ENCODE data around the gene MARCHF3.

MARCHF3 gene

GRCh38 chr5:127046343-127047072, 16.1 kb upstream of the MARCHF3 start:
- no peak overlapping the region for H2AFZ ChIP-seq (ENCODE audit: low read length)

GRCh38 chr5:127042593-127042992, 12.2 kb upstream of the MARCHF3 start:
- Histone ChIP-seq H3F3A (ENCODE audit: insufficient read depth, low read length) (no peaks in the 10 kb centered on the region), H3K9me2 (ENCODE audit: low read depth, low read length) (no peaks in the 10 kb centered on the region), H4K20me1 (ENCODE audit: insufficient read depth, low read length) (no peaks in the 10 kb centered on the region), H3K9me3 (ENCODE audit: low read length) (no peaks in the 10 kb centered on the region), H3K4me1 (ENCODE audit: insufficient read depth, low read length, severe bottlenecking) (no peaks in the 10 kb centered on the region), H3K27me3 (ENCODE audit: insufficient read depth, low read length) (no peaks in the 10 kb centered on the region), H3K36me3 (ENCODE audit: insufficient read depth, low read length) (no peaks in the 10 kb centered on the region), H2AFZ (ENCODE audit: low read length) (no peak overlapping the region), H3K27ac (ENCODE audit: low read depth, low read length, poor library complexity, severe bottlenecking) (no peak overlapping the region), H3K79me2 (ENCODE audit: insufficient read depth, low read length) (no peaks in the 10 kb centered on the region), H3K4me3 (ENCODE audit: low read depth, low read length, poor library complexity, severe bottlenecking) (no peak overlapping the region), H3K4me2 (ENCODE audit: low read length) (no peak overlapping the region), H3K9ac (ENCODE audit: low read length) (no peak overlapping the region)
- TF ChIP-seq CTCF (IDR thresholded peaks at IDR 0.05; ENCODE audit: low read length) (peak; percentile 31; the same call in 1 of the 2 replicates), EZH2 (IDR thresholded peaks at IDR 0.05; ENCODE audit: borderline replicate concordance, low read length) (no peak)

More at GRCh38 chr5:127046343-127047072, 16.1 kb upstream of the MARCHF3 start:
- no peaks in the 10 kb centered on the region for H3K4me1 ChIP-seq (ENCODE audit: insufficient read depth, low read length, severe bottlenecking)
- H3K79me2 ChIP-seq (ENCODE audit: insufficient read depth, low read length) = no peaks in the 10 kb centered on the region
- H3K9me2 ChIP-seq (ENCODE audit: low read depth, low read length) = no peaks in the 10 kb centered on the region
- H3K27me3 ChIP-seq (ENCODE audit: insufficient read depth, low read length) = no peaks in the 10 kb centered on the region
- TF ChIP-seq EZH2 (IDR thresholded peaks at IDR 0.05; ENCODE audit: borderline replicate concordance, low read length) (no peak), CTCF (IDR thresholded peaks at IDR 0.05; ENCODE audit: low read length) (no peak)
- H3F3A ChIP-seq (ENCODE audit: insufficient read depth, low read length) = no peaks in the 10 kb centered on the region
- H3K4me2 ChIP-seq (ENCODE audit: low read length) = no peak overlapping the region
- H3K36me3 ChIP-seq (ENCODE audit: insufficient read depth, low read length) = no peaks in the 10 kb centered on the region
- H3K27ac ChIP-seq (ENCODE audit: low read depth, low read length, poor library complexity, severe bottlenecking) = no peak overlapping the region
- H3K9me3 ChIP-seq (ENCODE audit: low read length) = no peaks in the 10 kb centered on the region
- H3K4me3 ChIP-seq (ENCODE audit: low read depth, low read length, poor library complexity, severe bottlenecking) = no peak overlapping the region
- H3K9ac ChIP-seq (ENCODE audit: low read length) = no peak overlapping the region
- H4K20me1 ChIP-seq (ENCODE audit: insufficient read depth, low read length) = no peaks in the 10 kb centered on the region

GRCh38 chr5:127041571-127041970, 11.2 kb upstream of the MARCHF3 start:
- no peaks in the 10 kb centered on the region for H3K4me1 ChIP-seq (ENCODE audit: insufficient read depth, low read length, severe bottlenecking)
- no peaks in the 10 kb centered on the region for H3K36me3 ChIP-seq (ENCODE audit: insufficient read depth, low read length)
- no peaks in the 10 kb centered on the region for H3F3A ChIP-seq (ENCODE audit: insufficient read depth, low read length)
- H3K4me3 ChIP-seq (ENCODE audit: low read depth, low read length, poor library complexity, severe bottlenecking) = no peak overlapping the region
- H3K9me2 ChIP-seq (ENCODE audit: low read depth, low read length) = no peaks in the 10 kb centered on the region
- TF ChIP-seq CTCF (IDR thresholded peaks at IDR 0.05; ENCODE audit: low read length) (no peak), EZH2 (IDR thresholded peaks at IDR 0.05; ENCODE audit: borderline replicate concordance, low read length) (no peak)
- no peaks in the 10 kb centered on the region for H4K20me1 ChIP-seq (ENCODE audit: insufficient read depth, low read length)
- no peak overlapping the region for H3K4me2 ChIP-seq (ENCODE audit: low read length)
- H3K9me3 ChIP-seq (ENCODE audit: low read length) = no peaks in the 10 kb centered on the region
- no peaks in the 10 kb centered on the region for H3K27me3 ChIP-seq (ENCODE audit: insufficient read depth, low read length)
- no peak overlapping the region for H3K9ac ChIP-seq (ENCODE audit: low read length)
- no peaks in the 10 kb centered on the region for H3K79me2 ChIP-seq (ENCODE audit: insufficient read depth, low read length)
- H2AFZ ChIP-seq (ENCODE audit: low read length) = no peak overlapping the region
- no peak overlapping the region for H3K27ac ChIP-seq (ENCODE audit: low read depth, low read length, poor library complexity, severe bottlenecking)

Measured in OCI-LY1 (cell line).